A673 (cell line): ENCODE results near the gene CORO2A.

ENCODE experiments used
- EZH2 ChIP-seq: fragments of 200-600 bp; sonication (generic); IDR thresholded peaks from 2 replicates; pipeline ENCODE4 v1.6.1; 2017; ENCODE audit warnings: borderline replicate concordance, low read depth, mild to moderate bottlenecking, mixed read lengths, antibody characterized with exemption, low read length; ENCODE audit not compliant: poor library complexity, severe bottlenecking
- TF ChIP-seq, protein P1 (sequence below): fragments of 300-800, 200-600 bp; sonication (generic); conservative IDR thresholded peaks from 2 replicates; pipeline ENCODE4 v1.5.1; 2017; ENCODE audit warnings: low read depth, mild to moderate bottlenecking, antibody characterized with exemption, low read length, moderate library complexity, mixed read lengths

- TF ChIP-seq EZH2: no peak
- TF ChIP-seq, protein P1, sequence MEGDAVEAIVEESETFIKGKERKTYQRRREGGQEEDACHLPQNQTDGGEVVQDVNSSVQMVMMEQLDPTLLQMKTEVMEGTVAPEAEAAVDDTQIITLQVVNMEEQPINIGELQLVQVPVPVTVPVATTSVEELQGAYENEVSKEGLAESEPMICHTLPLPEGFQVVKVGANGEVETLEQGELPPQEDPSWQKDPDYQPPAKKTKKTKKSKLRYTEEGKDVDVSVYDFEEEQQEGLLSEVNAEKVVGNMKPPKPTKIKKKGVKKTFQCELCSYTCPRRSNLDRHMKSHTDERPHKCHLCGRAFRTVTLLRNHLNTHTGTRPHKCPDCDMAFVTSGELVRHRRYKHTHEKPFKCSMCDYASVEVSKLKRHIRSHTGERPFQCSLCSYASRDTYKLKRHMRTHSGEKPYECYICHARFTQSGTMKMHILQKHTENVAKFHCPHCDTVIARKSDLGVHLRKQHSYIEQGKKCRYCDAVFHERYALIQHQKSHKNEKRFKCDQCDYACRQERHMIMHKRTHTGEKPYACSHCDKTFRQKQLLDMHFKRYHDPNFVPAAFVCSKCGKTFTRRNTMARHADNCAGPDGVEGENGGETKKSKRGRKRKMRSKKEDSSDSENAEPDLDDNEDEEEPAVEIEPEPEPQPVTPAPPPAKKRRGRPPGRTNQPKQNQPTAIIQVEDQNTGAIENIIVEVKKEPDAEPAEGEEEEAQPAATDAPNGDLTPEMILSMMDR: no peak
Measured at GRCh38 chr9:98220911-98221310, 28.5 kb upstream of the CORO2A start.
